Measurements from ENCODE around the gene UBE2O.

UBE2O gene

DNA sequence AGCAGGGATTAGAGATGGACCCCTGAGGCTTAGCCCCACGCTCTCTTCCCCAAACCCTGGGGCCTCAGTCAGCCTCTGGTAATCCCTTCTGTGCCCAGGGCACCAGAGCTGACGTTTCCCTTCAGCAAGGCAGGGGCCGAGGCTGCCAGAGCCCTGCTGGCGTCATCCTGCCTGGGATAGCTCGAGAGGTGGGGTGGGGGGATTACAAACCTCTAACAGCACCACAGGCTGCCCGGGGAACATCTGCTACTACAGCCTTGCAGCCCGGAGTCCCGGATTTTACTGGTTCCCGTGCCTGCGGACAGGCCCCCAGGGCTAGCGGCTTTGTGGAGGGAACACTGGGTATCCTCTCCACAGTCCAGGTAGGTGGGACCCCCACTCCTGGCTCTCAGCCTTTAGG, 14.4 kb upstream of the UBE2O start, which contains the start of gene AANAT:
Gene AANAT, plus strand, starts transcription at position 238 of the 400 bp plus-strand sequence. CDS start 1,144 bp downstream, outside the sequence.
- DNase-seq (ENCODE audit: low read depth in 2 of 2) = no peak

DNA sequence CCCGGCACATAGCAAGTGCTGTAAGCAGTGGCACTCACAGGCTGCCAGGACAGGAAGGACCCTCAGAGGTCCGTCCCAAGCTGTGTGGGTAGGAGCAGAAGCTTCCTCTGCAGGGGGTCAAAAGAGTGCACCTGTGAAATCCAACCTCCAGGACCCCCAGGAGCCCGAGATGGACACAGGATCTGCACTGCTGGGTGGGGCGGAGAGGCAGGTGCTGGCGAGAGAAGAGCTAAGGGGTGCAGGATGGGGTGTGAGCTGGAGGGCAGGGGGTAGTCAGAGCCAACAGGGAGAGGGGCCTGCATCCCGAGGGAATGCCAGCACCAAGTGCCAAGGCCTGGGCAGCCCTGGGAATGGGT, 13.8 kb upstream of the UBE2O start:
- no peak for DNase-seq (ENCODE audit: low read depth in 2 of 2)

DNA sequence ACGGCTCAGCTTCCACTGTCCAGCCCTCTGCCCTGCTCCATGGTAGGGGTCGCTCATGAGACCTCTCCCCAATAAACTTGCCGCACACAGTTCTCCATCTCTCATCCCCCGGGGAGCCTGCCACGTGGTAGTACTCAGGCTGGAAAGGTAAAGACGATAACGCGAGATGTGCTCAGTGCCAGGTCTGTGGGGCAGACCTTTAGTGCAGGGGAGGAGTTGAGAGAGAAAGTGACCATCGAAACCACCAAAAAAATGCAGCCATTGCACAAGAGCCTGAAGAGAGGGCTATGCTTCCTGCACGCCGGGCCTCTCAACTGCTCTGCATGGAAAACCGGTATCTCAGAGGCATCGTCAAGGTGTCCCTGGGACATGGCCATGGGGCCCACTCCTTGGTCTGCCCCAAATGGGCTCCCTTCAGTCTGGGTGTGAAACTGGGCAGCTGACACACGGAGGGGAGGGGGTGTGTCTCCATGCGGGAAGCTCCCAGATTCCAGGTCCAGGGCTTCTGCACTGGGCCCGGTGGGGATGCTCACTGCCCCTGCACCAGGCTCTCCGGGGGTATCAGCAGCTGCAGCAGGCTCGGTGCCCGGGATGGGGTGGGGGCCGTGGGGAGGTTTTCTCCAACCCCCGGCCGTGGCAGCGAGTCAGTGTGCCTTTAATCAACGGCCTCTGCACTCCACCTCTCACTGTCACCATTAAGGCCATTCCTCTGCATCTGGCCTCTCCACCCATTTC, 9.8 kb upstream of the UBE2O start:
- no peak for DNase-seq (ENCODE audit: low read depth in 2 of 2)

DNA sequence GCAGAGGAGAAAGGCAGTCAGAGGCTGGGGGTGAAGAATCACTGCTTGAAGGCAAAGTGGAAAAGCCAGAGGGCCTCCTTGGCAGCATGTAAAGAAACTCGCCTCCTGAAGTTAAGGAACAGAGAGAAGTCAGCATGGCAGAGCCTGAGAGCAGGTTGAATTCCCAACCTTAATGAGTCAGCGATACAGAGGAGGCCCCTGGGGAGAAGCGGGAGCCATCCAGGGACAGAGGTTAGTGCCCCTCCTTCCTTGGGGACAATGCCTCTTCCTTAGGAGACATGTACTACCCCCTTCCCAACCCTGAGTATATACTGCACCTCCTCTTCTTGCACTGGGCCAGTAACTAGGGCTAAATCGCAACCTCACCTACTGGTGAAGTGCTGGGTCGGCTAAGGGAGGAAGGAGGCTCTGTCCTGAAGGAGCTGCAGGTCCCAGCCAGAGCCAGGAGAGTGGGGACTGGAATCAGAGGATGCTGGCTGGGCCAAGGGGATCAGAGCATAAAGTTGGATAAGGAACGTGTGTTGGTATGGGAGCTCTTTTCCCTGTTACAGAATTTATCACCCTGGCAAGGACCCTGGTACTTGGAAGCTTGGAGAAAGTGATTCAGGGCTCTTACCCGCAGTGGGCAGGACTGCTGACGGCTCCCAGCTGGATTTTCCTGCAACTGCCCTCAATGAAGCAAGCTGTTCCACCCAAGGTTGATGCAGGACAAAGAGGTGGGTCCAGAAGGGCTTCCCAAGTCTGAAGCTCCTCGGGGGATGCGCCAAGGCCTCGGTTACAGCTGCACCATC, 9.0 kb upstream of the UBE2O start:
- DNase-seq (ENCODE audit: low read depth in 2 of 2) = no peak

DNA sequence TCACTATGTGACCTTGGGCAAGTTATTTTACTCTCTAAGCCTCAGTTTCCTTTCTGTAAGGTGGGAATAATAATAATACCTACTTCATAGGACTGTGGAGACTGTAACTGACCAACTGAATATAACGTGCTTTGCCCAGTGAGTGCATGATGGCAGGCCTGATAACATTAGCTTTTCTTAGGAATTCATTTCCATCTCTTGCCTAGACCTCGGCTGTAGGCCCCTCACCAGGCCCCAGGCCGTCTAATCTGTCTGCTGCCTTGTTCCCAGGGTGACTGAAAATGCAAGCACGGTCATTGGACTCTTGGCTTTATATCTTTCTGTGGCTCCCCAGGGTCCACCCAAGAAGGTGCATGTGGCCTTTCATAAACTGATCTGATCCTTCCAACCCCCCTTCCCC, 6.7 kb upstream of the UBE2O start:
- DNase-seq (ENCODE audit: low read depth in 2 of 2) = no peak

DNA sequence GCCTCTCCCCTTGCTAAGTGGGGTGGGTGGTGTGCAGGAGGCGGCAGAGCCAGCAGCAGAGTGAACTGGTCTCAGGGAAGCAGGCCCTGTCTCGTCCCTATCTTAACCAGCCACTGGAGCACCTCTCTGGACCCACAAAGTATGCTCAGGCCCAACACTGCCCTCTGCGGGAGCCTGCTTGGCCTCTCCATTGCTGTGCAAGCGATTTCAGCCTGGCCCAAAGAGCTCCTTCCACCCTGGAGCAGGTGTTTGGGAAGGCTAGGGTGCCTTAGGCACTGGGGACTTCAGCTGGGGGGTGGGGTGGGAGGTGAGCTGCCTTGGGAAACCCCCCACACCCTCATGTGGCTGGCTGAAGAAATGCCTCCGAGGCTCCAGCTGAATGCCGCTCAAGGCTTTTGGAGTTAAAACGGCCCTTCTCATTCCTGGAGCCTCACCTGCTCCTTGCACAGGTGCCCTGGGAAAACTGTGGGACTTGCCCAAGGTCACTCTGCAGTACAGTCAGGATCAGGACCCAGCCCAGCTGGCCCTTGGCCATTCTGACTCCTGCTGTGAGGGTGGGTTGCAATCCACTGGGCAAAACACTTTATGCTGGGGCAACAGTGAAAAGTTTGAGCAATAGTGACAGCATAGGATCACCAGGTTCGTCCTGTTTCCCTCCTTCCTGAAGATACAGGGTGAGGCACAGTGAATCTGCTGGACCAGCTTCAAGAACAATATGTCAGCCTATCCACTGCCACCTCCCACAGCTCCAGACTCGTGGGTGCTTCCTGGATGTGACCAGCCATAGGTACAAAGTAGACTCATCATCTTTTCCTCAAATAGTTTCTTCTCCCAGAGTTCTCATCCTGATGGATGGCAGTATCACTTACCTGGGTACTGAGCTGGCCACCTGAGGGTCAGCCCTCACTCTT, 5.9 kb upstream of the UBE2O start:
- DNase-seq (ENCODE audit: low read depth in 2 of 2) = no peak

DNA sequence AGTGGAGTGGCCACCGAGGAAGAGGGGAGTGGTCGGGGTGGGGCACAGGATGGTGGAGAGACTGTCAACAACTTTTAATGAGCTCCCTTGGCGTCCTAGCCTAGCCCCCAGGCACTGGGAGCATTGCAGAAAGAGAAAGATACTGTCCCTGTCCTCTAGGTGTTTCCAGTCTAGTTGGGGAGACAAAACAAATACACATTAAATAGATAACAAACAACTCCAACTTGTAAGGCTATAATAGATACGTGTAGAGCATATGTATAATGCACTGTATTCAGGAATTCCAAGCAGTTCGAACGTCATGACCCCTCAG, 435 bp upstream of the UBE2O start:
- no peak for DNase-seq (ENCODE audit: low read depth in 2 of 2)

DNA sequence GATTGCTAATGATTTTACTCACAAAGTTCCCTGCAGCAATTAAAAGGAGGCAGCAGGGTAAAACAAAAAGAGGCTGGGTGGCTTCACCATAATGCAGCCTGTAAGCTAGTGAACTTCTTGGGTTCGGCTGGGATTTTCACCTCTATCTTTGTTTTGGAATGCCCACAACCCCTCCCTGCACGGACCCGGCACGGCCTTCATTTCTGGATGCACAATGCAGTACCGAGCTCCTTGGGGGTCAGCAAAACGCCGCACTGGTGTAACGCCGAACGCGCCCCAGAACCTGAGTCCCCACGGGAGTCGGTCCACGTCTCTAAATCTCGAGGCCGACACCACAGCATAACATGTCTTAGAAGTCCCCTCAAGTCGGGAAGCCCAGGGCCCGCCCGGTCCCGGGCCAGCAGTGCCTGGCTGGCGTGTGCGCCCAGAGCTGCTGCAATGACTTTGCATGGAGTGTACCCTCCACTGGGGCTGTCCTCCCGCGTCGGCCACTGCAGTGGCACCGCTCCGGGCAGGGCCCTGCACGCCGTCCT, 759 bp downstream of the UBE2O start:
- no peak for DNase-seq (ENCODE audit: low read depth in 2 of 2)

DNA sequence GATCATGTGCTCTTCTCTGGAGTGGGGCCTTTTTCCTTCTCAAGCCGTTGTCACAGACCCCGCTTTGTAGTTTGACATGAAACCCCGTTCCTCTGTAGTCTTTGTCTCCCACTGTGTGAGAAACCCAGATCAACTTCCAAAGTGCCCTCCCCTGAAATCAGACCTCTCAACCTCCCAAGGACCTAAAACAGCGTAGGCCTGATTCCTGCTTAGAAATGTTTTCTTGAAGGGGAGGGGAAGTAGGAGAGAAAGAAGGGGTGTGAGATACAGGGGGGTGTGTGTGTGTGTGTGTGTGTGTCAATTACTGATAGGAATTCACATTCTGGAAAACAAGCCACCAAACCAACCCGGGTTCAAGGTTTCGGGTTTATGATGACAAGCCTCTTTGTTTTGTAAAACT, 1.4 kb downstream of the UBE2O start:
- no peak for DNase-seq (ENCODE audit: low read depth in 2 of 2)

DNA sequence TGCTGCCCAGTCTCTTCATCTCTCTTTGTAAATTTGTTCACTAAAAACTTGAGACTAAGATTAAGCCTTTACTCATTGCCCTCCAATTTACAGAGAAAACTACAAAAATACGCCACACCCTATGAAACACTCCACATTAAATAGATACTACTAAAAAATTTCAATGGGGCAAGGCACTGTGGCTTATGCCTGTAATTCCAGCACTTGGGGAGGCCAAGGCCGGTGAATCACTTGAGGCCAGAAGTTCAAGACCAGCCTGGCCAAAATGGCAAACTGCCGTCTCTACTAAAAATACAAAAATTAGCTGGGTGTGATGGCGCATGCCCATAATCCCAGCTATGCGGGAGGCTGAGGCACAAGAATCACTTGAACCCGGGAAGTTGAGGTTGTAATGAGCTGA, 3.8 kb downstream of the UBE2O start:
- DNase-seq (ENCODE audit: low read depth in 2 of 2) = no peak

DNA sequence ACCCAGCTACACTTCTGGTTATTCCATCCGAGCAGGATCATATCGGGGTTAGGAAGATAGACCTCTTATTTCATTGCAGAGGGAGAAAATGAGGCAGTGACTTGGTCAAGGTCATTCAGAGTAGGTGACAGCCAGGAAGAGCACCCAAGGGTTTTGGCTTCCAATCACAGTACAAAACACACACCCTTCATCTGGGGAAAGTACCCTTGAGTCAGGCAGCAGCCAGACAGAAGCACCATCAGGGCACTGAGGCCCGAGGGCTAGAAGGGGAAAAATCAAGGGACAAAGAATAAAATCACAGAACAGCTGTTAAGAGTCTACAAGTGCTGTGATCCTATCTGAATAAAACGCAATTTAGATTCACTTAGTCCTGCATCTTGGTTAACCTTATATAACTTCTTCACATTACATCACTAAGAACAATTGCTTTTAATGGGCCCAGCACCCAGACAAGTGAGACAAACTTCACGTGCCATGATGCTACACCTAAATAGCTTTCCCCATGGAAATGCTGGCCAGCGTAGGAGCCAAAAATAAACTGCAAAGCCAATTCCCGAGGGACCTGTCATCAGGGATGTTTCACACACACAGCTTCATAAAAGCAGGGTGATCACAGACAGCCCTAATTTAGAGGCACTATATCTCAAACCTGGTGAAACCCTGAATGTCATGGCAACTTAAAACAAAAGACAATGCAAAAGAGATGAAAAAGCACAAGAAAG, 4.9 kb downstream of the UBE2O start:
- no peak for DNase-seq (ENCODE audit: low read depth in 2 of 2)

DNA sequence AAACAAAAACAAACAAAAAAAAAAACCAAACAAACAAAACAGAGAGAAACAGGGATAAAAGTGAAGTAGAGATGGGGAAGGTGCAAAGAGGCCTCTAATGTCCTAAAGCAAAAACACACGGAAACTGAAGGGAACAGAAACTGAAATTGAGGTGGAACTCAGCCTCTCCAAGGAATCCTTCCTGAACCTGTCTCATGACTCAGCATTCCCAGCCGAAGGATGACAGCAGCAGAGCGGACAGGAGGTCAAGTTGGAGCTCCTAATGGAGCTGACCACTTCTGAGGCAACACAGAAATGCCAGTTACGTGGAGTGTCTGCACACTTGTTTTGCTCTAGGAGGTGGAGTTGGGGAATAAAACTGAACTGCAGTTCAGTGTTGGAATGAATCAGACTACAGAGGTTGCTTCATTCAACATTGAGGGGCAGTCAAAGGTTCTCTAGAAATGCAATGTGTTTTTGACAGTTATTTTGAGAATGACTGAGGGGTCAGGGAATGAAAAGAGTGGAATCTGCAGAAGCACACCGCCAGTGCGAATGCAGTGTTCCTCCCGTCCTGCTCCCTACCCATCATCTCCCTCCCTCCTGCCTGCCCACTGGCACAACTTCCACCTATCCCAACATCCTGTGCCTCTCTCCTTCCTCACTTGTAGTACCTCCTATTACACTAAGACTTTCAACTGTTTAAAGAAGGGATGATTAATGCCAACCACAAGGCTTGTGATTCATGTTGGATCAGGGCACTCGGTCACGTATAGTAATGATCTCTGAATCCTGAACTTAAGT, 6.3 kb downstream of the UBE2O start:
- no peak for DNase-seq (ENCODE audit: low read depth in 2 of 2)

DNA sequence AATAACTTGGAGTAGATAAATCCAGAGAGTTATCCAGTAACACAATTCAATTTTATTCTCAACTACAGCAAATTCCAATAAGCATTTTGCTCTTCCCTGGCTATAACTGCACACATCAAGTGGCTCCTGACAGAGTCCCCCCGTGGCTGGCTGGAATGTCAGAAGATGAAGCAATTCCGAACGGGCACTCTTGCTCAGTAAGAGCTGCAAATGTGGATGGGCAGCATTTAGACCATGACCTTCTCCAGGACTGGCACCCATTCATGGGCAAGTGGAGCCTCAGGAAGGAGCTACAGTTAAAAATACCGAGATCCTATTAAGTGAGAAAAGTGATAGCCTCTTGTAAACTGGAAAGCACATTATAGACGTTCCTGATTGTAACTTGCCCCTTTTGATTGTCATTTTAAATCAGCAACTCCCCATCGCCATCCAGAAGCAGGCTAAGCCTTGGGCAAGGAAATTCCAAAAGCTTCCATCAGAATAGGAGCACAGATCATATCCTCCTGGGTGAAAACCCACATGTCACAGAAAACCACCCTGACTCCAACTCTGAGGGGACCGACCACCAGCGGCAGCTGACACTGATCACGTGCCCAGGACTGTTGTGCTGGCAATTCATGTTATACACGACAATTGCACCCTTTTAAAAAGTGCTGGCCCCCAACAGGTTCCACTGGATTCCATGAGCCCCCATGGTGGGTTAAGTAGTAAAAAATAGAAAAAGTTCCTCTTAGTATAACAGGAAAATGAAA, 7.1 kb downstream of the UBE2O start:
- no peak for DNase-seq (ENCODE audit: low read depth in 2 of 2)

DNA sequence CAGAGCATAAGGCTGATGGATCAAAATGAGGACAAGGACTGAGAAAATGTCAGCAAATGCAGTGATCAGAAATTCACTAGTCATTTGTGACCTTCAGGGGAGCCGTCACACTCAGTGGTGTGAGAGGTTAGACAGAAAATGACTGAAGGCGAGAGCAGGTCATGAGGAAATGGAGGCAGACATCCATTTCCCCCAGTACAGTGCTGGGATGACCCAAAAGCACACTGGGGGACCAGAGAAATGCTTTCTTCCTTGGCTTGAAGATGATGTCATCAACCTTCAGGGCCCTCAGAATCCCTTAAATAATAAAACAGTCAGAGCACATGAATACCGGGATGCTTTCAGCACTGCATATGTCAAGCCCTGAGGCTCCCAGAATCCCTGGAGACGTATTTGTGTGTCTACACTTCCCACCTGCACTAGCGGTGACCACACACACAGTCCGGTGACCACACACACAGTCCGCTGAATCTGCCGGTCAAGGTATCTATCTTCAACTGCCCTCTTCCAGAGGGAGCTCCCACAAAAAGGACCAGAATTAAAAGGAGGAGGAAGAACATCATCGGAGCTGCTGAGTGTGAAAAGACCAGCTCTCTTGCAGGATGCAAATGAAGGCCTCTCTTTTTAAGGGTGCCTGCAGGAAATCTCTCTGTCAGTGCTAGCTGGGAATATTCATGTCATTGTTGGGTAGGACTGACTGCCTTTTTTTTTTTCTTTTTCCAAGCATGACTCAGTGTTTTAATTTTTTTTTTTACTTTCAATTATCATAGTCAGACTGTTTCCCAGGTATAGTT, 8.2 kb downstream of the UBE2O start:
- no peak for DNase-seq (ENCODE audit: low read depth in 2 of 2)

DNA sequence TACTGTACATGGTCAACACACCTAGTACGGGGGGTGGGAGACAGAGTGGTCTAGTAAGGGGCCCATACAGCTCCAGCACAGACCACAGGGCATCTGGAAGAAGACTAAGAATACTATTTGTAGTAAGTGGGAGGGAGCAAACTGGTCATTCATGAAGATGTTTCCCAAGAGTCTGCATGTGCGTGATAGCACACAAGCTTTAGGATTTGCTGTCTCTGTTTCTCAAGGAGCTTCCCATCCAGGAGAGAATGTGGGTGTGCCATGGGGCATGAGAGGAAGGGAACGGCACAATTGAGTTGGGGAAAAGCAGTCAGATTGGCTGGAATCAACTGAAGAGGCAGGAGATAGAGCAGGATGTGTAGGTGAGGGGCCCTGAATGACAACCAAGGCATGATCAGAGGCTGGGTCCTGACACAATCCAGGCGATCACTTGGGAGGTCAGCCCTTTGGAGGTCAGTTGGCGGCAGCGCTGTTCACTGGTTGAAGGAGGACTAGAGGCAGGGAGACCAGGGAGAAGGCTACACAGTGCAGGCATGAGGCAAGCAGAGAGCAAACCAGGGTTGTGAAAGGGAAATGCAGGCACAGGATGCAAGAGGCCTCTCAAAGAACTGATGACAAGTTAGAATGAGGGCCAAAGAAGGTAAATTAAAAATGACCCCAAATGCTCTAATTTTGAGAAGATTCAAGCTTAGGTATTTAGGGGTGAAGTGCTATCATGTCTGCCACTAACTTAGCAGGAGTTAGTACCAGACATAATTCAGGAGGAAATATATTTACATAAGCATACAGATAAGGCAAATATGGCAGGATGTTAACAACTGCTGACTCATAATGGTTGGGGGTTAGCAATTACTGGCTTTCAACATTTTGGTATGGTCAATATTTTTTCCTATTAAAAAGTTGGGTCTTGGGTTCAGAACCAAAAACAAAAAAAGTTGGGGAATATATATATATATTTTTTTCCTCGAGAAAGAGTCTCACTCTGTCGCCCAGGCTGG, 10.3 kb downstream of the UBE2O start:
- no peak for DNase-seq (ENCODE audit: low read depth in 2 of 2)

DNA sequence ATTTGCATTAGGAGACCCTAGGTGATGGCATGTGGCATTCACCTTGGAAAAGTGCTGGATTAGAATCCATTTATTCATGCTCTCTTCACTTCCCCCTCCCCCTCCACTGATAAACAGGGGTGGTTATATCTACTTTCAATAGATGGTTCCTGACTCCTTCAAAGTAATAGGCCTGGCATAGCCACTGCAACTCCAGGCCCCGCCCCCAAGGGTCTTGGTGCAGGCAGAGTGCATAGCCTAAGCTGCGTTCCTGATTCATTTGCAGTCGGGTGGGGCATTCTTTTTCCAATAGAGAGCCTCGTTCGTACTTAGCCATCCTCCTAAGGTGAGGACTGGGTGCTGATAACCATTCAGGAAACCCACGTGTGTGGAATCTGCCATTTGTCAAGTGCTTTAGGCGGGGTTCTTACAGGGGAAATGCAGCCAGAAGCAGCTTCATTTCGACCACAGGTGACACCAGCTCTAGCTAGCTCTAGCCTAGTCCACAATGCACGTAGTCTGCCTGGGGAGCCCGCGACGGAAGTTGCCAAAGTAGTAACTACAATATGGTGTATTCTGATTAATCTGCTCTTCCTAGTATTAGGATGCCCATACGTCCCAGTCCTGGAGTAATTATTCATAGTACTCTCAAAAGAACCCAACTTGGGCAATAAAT, 11.1 kb downstream of the UBE2O start:
- no peak for DNase-seq (ENCODE audit: low read depth in 2 of 2)

DNA sequence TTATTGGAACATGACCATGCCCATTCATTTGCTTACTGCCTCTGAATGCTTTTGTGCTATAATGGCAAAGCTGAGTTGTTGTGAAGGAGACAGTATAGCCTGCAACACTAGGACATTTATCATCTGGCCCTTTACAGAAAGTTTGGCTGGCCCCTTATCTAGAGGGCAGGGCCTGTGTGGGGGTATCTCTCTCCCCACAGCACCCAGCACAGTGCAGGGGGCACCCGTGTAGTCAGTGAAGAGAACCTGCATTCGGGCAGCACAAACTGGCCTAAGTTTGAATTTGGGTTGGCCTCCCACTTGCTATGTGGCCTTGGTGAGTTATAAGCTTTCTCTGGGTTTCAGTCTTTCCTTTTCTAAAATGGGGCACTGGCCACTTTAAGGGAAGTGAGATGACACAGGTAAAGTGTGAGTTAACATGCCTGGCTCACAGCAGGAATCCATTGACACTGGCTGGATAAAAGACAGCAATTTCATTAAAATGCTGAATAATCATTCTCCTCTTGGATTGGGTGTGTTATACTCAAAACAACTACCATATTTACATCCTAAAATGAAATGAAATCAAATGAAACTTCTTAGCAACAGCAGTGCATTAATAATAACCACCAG, 12.1 kb downstream of the UBE2O start:
- no peak for DNase-seq (ENCODE audit: low read depth in 2 of 2)
